NCI-H2196 treated with DMSO at 0.1 percent for 48 hours (cell line): ENCODE measurements around the gene PPP1R13B.
"Not testable (repeated sequence)": the region's sequence is repeated elsewhere in the genome, so short reads cannot be mapped to it uniquely, and the experiment has no call there.

Experiments used
- DNase-seq: peaks from one replicate; lab custom pipeline; 2025; ENCODE audit not compliant: unreplicated experiment; lab: John Stamatoyannopoulos, UW

The PPP1R13B gene

GRCh38 chr14:103702497-103703432 lies 144.6 kb downstream of the PPP1R13B start:
- DNase-seq, result no peak

- no peak for DNase-seq
Observed at GRCh38 chr14:103702095-103702494, 145.3 kb downstream of the PPP1R13B start.

- DNase-seq, result no peak
Observed at GRCh38 chr14:103700753-103701490, 146.5 kb downstream of the PPP1R13B start.

GRCh38 chr14:103699901-103700752 lies 147.2 kb downstream of the PPP1R13B start:
- DNase-seq, result no peak

GRCh38 chr14:103699261-103699661 lies 148.1 kb downstream of the PPP1R13B start:
- no peak for DNase-seq

- DNase-seq, result peak; percentile 29
Observed at GRCh38 chr14:103698380-103699260, 148.8 kb downstream of the PPP1R13B start.

GRCh38 chr14:103697603-103698379 lies 149.6 kb downstream of the PPP1R13B start:
- no peak for DNase-seq

GRCh38 chr14:103697206-103697602 lies 150.2 kb downstream of the PPP1R13B start:
- DNase-seq, result no peak

- DNase-seq, result no peak
Observed at GRCh38 chr14:103696466-103697071, 150.8 kb downstream of the PPP1R13B start.

GRCh38 chr14:103696070-103696402 lies 151.3 kb downstream of the PPP1R13B start:
- DNase-seq, result no peak

- DNase-seq, result no peak
Observed at GRCh38 chr14:103695296-103696069, 151.9 kb downstream of the PPP1R13B start.

- DNase-seq, result no peak
Observed at GRCh38 chr14:103694572-103695026, 152.8 kb downstream of the PPP1R13B start.

- no peak for DNase-seq
Observed at GRCh38 chr14:103693515-103693914, 153.9 kb downstream of the PPP1R13B start.

- no peak for DNase-seq
Observed at GRCh38 chr14:103692871-103693270, 154.5 kb downstream of the PPP1R13B start.

- no peak for DNase-seq
Observed at GRCh38 chr14:103692159-103692558, 155.2 kb downstream of the PPP1R13B start.

GRCh38 chr14:103691655-103692054 lies 155.7 kb downstream of the PPP1R13B start:
- not testable (repeated sequence) for DNase-seq

- DNase-seq, result no peak
Observed at GRCh38 chr14:103690332-103690731, 157.0 kb downstream of the PPP1R13B start.
